Ovary (tissue), 3 donors: Measurements from ENCODE around the gene CDH16.

Source experiments
- POLR2A ChIP-seq: fragments of 450-650 bp; IDR thresholded peaks from one replicate; pipeline ENCODE4 v1.6.1; 2017; ENCODE audit warnings: antibody characterized with exemption, mild to moderate bottlenecking, moderate library complexity
- TF ChIP-seq, protein P1 (sequence below), 3 donors: fragments of 450-650 bp in 2 of 3; fragments of 200-600 bp in 1 of 3; IDR thresholded peaks; one replicate each; pipeline versions ENCODE4 v1.5.1 to v1.8.0; 2016 to 2022; ENCODE audit warnings: antibody characterized with exemption in 3 of 3, mild to moderate bottlenecking in 1 of 3
- donor health status: DM: no; HTN: no; CAD: no.

DNA sequence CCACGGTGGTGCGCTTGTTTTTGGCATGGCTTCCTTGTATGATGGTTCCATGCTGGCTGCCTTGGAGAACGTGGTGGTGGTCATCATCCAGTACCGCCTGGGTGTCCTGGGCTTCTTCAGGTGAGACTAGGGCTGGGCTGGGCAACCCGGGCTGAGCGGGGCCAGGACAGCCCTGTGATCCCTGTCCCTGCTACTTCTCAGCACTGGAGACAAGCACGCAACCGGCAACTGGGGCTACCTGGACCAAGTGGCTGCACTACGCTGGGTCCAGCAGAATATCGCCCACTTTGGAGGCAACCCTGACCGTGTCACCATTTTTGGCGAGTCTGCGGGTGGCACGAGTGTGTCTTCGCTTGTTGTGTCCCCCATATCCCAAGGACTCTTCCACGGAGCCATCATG, 21.6 kb upstream of the CDH16 start:
- no peak for TF ChIP-seq POLR2A
- TF ChIP-seq, protein P1, sequence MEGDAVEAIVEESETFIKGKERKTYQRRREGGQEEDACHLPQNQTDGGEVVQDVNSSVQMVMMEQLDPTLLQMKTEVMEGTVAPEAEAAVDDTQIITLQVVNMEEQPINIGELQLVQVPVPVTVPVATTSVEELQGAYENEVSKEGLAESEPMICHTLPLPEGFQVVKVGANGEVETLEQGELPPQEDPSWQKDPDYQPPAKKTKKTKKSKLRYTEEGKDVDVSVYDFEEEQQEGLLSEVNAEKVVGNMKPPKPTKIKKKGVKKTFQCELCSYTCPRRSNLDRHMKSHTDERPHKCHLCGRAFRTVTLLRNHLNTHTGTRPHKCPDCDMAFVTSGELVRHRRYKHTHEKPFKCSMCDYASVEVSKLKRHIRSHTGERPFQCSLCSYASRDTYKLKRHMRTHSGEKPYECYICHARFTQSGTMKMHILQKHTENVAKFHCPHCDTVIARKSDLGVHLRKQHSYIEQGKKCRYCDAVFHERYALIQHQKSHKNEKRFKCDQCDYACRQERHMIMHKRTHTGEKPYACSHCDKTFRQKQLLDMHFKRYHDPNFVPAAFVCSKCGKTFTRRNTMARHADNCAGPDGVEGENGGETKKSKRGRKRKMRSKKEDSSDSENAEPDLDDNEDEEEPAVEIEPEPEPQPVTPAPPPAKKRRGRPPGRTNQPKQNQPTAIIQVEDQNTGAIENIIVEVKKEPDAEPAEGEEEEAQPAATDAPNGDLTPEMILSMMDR (IDR thresholded peaks at IDR 0.05) = no peak
